Measurements from ENCODE around the gene STAMBPL1. TPM values are rescaled to one million over a fixed set of nuclear protein-coding genes. Genes with fewer than 3 reads are reported as not detected.

STAMBPL1 gene
- total and polyA plus RNA-seq, 2 donors (not counting 3 experiments of a cell fraction or from before 2014, with no cell fraction given), result 0.70 to 1.8 TPM

- H3K36me3 ChIP-seq (ENCODE audit: control insufficient read depth in 2 of 2, extremely low read depth in 1 of 2, insufficient read depth in 2 of 2, low read length in 2 of 2), result no peaks in the 10 kb centered on the region
- no peak within 1 kb of the TSS for H3K4me2 ChIP-seq (ENCODE audit: insufficient read depth, low read length)
- H3K27me3 ChIP-seq (ENCODE audit: control insufficient read depth in 2 of 2, insufficient read depth in 2 of 2, low read length in 2 of 2), result peaks cover 23 to 25% of the 10 kb centered on the region in 2 experiments
- BruUV-seq (replicated peaks), result no TSS peak
- no peak within 1 kb of the TSS for H3K27ac ChIP-seq (ENCODE audit: insufficient read depth, low read depth, low read length)
- TF ChIP-seq MAX (IDR thresholded peaks at IDR 0.05; ENCODE audit: insufficient read depth, insufficient read length), result no peak
- no peaks in the 10 kb centered on the region for H3K9me3 ChIP-seq (replicated peaks; ENCODE audit: control insufficient read depth, insufficient read depth, low read length)
- POLR2A ChIA-PET, result no interaction called here
- FAIRE-seq, result no peak
- H3K9ac ChIP-seq (replicated peaks; ENCODE audit: extremely low read depth, insufficient read depth, low read length), result no peak within 1 kb of the TSS
- no peaks in the 10 kb centered on the region for H3K4me1 ChIP-seq (ENCODE audit: control insufficient read depth, extremely low read depth, insufficient read depth, low read length)
- dilution Hi-C loops (cut with MboI; ENCODE audit: extremely low pct_ligation_motif_present, low sequenced_read_pairs) (no loop called here), intact Hi-C loops (cut with micrococcal nuclease) (no loop called here)
- H3K9me1 ChIP-seq (replicated peaks; ENCODE audit: control insufficient read depth, extremely low read depth, insufficient read depth, low read length), result no peaks in the 10 kb centered on the region
- CTCF ChIA-PET, result no interaction called here
- H4K20me1 ChIP-seq (replicated peaks; ENCODE audit: control insufficient read depth, extremely low read depth, insufficient read depth, low read length), result no peaks in the 10 kb centered on the region
- no peak within 1 kb of the TSS for H2AFZ ChIP-seq (ENCODE audit: low read depth, low read length)
- no peaks in the 10 kb centered on the region for H3K79me2 ChIP-seq (ENCODE audit: control insufficient read depth, insufficient read depth, low read length)
- H3K4me3 ChIP-seq (replicated peaks in 1 of 3; ENCODE audit: insufficient read depth in 1 of 3, low read depth in 1 of 3, low read length in 3 of 3), result no peak within 1 kb of the TSS
- no peak for DNase-seq (ENCODE audit: low read depth, low spot score)
Measured at GRCh38 chr10:88952647-88953111, 72.6 kb downstream of the STAMBPL1 start, which contains the start of gene ACTA2. TSS of gene ACTA2 (minus strand) at chr10:88952773. CDS start at chr10:88948930, 3,843 bp downstream.

GRCh38 chr10:88953662-88954061 lies 73.6 kb downstream of the STAMBPL1 start:
- dilution Hi-C loops (cut with MboI; ENCODE audit: extremely low pct_ligation_motif_present, low sequenced_read_pairs), result no loop called here
- no peaks in the 10 kb centered on the region for H3K79me2 ChIP-seq (ENCODE audit: control insufficient read depth, insufficient read depth, low read length)
- H3K4me1 ChIP-seq (ENCODE audit: control insufficient read depth, extremely low read depth, insufficient read depth, low read length), result no peaks in the 10 kb centered on the region
- H3K36me3 ChIP-seq (ENCODE audit: control insufficient read depth in 2 of 2, extremely low read depth in 1 of 2, insufficient read depth in 2 of 2, low read length in 2 of 2), result no peaks in the 10 kb centered on the region
- peaks cover 23 to 25% of the 10 kb centered on the region in 2 experiments for H3K27me3 ChIP-seq (ENCODE audit: control insufficient read depth in 2 of 2, insufficient read depth in 2 of 2, low read length in 2 of 2)
- H3K4me3 ChIP-seq (replicated peaks in 1 of 3; ENCODE audit: insufficient read depth in 1 of 3, low read depth in 1 of 3, low read length in 3 of 3), result no peak overlapping the region
- H4K20me1 ChIP-seq (replicated peaks; ENCODE audit: control insufficient read depth, extremely low read depth, insufficient read depth, low read length), result no peaks in the 10 kb centered on the region
- no peak for TF ChIP-seq MYC (IDR thresholded peaks at IDR 0.05; ENCODE audit: low read depth, low read length)
- TF ChIP-seq FOS (IDR thresholded peaks at IDR 0.05; ENCODE audit: borderline replicate concordance, insufficient read depth, low read length), result no peak
- TF ChIP-seq CTCF (IDR thresholded peaks at IDR 0.05; ENCODE audit: extremely low read depth in 1 of 2, insufficient read depth in 1 of 2, low read depth in 1 of 2, low read length in 2 of 2), result no peak
- TF ChIP-seq POLR2A (IDR thresholded peaks at IDR 0.05; ENCODE audit: low read depth, low read length), result no peak
- TF ChIP-seq GATA2 (IDR thresholded peaks at IDR 0.05; ENCODE audit: insufficient read depth, insufficient read length, low read depth, low read length), result no peak
- TF ChIP-seq JUN (IDR thresholded peaks at IDR 0.05; ENCODE audit: borderline replicate concordance, insufficient read depth, insufficient read length, low read depth), result no peak
- no peak for TF ChIP-seq EZH2 (IDR thresholded peaks at IDR 0.05; ENCODE audit: borderline replicate concordance, low read depth, low read length, severe bottlenecking)
- no peak for TF ChIP-seq MAX (IDR thresholded peaks at IDR 0.05; ENCODE audit: insufficient read depth, insufficient read length)
- TF ChIP-seq POLR2AphosphoS5 (IDR thresholded peaks at IDR 0.05; ENCODE audit: insufficient read depth, low read depth, low read length), result no peak
- H3K27ac ChIP-seq (ENCODE audit: insufficient read depth, low read depth, low read length), result no peak overlapping the region
- no peak overlapping the region for H2AFZ ChIP-seq (ENCODE audit: low read depth, low read length)
- no peaks in the 10 kb centered on the region for H3K9me3 ChIP-seq (replicated peaks; ENCODE audit: control insufficient read depth, insufficient read depth, low read length)
- POLR2A ChIA-PET, result no interaction called here
- DNase-seq (ENCODE audit: low read depth, low spot score) (no peak), FAIRE-seq (no peak)
- BruUV-seq (replicated peaks), result no TSS peak
- H3K9ac ChIP-seq (replicated peaks; ENCODE audit: extremely low read depth, insufficient read depth, low read length), result no peak overlapping the region
- intact Hi-C loops (cut with micrococcal nuclease), result no loop called here
- CTCF ChIA-PET, result interaction anchor here (0.9 to 1.3 kb wide), 2 partner anchors 21 to 50 kb away, joined by 3 to 4 read pairs; no protein-coding TSS in a partner anchor
- no peaks in the 10 kb centered on the region for H3K9me1 ChIP-seq (replicated peaks; ENCODE audit: control insufficient read depth, extremely low read depth, insufficient read depth, low read length)
- no peak overlapping the region for H3K4me2 ChIP-seq (ENCODE audit: insufficient read depth, low read length)

Measured in endothelial cell of umbilical vein (primary cell).